Measurements from ENCODE around the gene GSDME. TPM values are rescaled to one million over a fixed set of nuclear protein-coding genes. Genes with fewer than 3 reads are reported as not detected.

The GSDME gene
- total RNA-seq, 1 experiment from 2014 or later: 5.5 TPM

DNA sequence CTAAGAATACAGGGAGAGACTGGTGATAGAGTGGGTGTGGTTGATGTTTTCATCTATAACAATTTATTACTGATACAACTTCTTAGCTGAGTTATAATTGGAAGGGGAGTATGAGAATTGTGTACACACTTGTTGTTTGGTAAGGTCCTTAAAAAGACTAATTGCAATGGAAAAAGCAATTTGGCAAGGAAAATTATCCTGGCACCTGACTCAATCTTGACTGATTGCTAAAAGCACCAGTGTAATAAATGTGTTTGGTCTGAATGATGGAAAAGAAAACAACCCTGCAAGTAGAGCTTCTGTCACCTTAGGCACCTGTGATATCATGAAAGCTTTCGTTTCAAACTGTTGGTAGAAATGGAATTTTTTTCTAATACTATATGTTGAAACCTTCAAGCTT, 6.7 kb upstream of the GSDME start:
- no peak for DNase-seq
- Histone ChIP-seq H3K4me1 (ENCODE audit: insufficient read depth, low read length) (no peaks in the 10 kb centered on the region), H3K23ac (ENCODE audit: insufficient read length, low read depth, low read length) (no peak overlapping the region), H4K20me1 (ENCODE audit: control insufficient read depth, insufficient read depth, insufficient read length) (no peaks in the 10 kb centered on the region), H3K18ac (ENCODE audit: insufficient read length, low read depth, low read length) (no peak overlapping the region), H2BK12ac (ENCODE audit: insufficient read length, low read depth, low read length) (no peak overlapping the region), H3K4me2 (ENCODE audit: insufficient read depth, insufficient read length, low read length) (no peak overlapping the region), H3K9ac (ENCODE audit: extremely low read depth, insufficient read length, low read length) (no peak overlapping the region), H3K79me1 (ENCODE audit: insufficient read depth, low read depth, low read length, poor library complexity, severe bottlenecking) (no peaks in the 10 kb centered on the region), H3K27me3 (ENCODE audit: insufficient read depth, low read length) (no peaks in the 10 kb centered on the region), H2BK120ac (ENCODE audit: low read depth, low read length, poor library complexity, severe bottlenecking) (no peak overlapping the region), H2BK20ac (ENCODE audit: low read depth, low read length, poor library complexity, severe bottlenecking) (no peak overlapping the region), H4K91ac (ENCODE audit: insufficient read length, low read depth, low read length) (no peak overlapping the region), H3K14ac (ENCODE audit: insufficient read depth, low read length) (no peak overlapping the region), H2BK5ac (ENCODE audit: insufficient read length, low read length) (no peak overlapping the region), H3K27ac (ENCODE audit: insufficient read length, low read depth, low read length) (no peak overlapping the region), H3K23me2 (ENCODE audit: insufficient read length, low read depth, low read length, poor library complexity, severe bottlenecking) (no peaks in the 10 kb centered on the region), H3K79me2 (ENCODE audit: insufficient read depth, low read length) (no peaks in the 10 kb centered on the region), H2AK5ac (ENCODE audit: insufficient read length, low read length) (no peak overlapping the region), H4K8ac (replicated peaks; ENCODE audit: insufficient read length, low read depth, low read length) (no peak overlapping the region), H3K56ac (ENCODE audit: insufficient read length, low read depth, low read length) (no peak overlapping the region), H4K5ac (ENCODE audit: insufficient read length, low read depth, low read length) (no peak overlapping the region), H3T11ph (ENCODE audit: low read length) (no peak overlapping the region), H2BK15ac (ENCODE audit: low read depth, low read length) (no peak overlapping the region), H3K9me3 (ENCODE audit: control insufficient read depth, low read depth, low read length) (no peaks in the 10 kb centered on the region), H2AFZ (ENCODE audit: low read length) (no peak overlapping the region), H3K4ac (ENCODE audit: low read depth, low read length) (no peak overlapping the region)
- H3K36me3 Mint-ChIP-seq (ENCODE audit: insufficient read depth in 1 of 3, low read depth in 3 of 3): no peaks in the 10 kb centered on the region
- H3K4me1 Mint-ChIP-seq: peaks cover 10 to 13% of the 10 kb centered on the region in 2 experiments
- WGBS (ENCODE audit: extremely low coverage, insufficient read length, low lambda C conversion rate): no CpG with 5 or more reads among the region's 1 CpG
- no peak overlapping the region for H3K4me3 Mint-ChIP-seq
- H3K27ac Mint-ChIP-seq: no peak overlapping the region
- H3K9me3 Mint-ChIP-seq: no peaks in the 10 kb centered on the region
- TF ChIP-seq, protein P1, sequence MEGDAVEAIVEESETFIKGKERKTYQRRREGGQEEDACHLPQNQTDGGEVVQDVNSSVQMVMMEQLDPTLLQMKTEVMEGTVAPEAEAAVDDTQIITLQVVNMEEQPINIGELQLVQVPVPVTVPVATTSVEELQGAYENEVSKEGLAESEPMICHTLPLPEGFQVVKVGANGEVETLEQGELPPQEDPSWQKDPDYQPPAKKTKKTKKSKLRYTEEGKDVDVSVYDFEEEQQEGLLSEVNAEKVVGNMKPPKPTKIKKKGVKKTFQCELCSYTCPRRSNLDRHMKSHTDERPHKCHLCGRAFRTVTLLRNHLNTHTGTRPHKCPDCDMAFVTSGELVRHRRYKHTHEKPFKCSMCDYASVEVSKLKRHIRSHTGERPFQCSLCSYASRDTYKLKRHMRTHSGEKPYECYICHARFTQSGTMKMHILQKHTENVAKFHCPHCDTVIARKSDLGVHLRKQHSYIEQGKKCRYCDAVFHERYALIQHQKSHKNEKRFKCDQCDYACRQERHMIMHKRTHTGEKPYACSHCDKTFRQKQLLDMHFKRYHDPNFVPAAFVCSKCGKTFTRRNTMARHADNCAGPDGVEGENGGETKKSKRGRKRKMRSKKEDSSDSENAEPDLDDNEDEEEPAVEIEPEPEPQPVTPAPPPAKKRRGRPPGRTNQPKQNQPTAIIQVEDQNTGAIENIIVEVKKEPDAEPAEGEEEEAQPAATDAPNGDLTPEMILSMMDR (conservative IDR thresholded peaks at IDR 0.05): no peak
- peaks cover 22% of the 10 kb centered on the region for H3K27me3 Mint-ChIP-seq (ENCODE audit: low read depth)

Measured in H9 (cell line).